SHP77 (cell line): ENCODE data around the gene RAI14.
"Not testable (repeated sequence)": the region's sequence is repeated elsewhere in the genome, so short reads cannot be mapped to it uniquely, and the experiment has no call there.

ENCODE experiments used
- DNase-seq, 2 experiments: peaks; one replicate each; lab custom pipeline; 2025; lab: John Stamatoyannopoulos, UW

RAI14 gene

DNA sequence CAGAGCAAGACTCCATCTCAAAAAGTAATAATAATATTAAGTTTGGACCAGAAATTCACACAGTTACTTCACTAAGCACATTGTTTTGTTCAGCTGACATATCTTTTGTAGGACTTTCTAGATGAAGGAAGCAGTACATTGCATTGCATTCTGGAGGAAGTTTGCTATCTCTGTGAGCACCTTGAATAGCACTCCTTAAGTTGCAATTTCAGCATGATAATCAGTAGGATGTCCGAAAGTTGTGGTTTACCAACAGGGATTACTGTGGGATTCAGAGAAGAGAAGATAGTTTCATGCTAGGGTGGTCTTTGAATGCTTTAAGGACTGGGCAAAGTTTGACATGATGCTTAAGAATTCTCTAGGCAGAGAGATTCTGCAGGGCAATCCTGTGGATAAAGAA lies 164.5 kb downstream of the RAI14 start:
- DNase-seq: no peak

DNA sequence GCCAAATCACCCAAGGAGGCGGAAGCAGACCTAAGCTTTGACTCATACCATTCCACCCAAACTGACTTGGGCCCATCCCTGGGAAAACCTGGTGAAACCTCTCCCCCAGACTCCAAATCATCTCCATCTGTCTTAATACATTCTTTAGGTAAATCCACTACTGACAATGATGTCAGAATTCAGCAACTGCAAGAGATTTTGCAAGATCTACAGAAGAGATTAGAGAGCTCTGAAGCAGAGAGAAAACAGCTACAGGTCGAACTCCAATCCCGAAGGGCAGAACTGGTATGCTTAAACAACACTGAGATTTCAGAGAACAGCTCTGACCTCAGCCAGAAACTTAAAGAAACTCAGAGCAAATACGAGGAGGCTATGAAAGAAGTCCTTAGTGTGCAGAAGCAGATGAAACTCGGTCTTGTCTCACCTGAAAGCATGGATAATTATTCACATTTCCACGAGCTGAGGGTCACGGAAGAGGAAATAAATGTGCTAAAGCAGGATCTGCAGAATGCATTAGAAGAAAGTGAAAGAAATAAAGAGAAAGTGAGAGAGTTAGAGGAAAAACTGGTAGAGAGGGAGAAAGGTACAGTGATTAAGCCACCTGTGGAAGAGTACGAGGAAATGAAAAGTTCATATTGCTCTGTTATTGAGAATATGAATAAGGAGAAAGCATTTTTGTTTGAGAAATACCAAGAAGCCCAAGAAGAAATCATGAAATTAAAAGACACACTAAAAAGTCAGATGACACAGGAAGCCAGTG lies 167.0 kb downstream of the RAI14 start:
- no peak for DNase-seq

DNA sequence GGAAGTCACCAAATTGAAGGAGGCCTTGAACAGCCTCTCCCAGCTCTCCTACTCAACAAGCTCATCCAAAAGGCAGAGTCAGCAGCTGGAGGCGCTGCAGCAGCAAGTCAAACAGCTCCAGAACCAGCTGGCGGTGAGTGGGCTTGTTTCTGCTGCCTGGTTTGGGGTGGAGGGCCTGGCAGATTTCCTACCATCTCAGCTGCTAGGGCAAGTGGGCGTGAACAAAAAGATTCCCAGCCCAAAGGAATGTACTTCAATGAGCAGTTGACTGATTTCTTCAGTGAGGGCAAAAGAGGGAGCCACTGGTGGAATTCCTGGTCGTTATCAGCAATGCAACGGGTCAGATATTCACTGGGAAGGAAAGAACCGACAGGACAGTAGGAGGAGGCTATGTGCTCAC lies 170.2 kb downstream of the RAI14 start:
- DNase-seq: no peak

DNA sequence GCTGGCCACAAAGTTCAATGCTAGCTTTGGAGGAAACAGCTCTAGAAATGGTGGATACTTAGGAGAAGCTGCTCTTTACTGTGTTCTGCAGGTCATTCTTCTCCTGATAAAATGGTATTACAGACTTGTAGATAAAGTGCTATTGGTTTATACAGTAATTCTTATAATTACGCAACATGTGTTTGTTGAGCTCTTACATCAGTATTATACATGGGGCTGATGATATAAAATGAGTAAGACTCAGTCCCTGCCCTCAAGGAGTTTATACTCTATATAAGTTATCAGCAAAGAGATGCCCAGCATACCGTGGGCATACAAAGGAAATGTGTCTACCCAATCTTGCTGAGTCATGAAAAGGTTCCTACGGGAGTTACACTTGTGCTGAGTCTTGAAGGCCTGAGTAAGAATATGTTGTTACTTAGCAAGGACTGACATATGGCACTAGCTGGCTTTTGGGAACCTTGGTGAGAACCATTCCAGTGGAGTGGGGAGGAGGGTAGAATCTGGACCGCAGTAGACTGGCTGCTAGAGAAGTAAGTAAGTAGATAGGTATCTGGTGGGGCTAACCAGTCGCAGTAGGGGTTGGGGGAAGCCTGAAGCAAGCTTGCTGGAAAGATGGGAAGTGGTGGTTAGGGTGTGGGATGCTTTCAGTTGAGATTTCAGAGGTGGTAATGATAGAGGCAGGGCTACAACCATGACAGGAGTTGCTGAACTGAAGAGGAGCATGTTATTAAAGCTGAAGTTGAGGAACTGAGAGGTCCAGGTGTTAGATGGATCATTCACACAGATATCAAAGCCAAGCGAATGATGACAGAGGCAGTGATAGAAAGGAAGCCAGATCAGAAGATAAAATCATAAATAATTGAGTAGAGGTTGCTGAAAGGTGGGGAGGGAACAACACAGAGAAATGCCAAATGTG lies 171.7 kb downstream of the RAI14 start:
- no peak for DNase-seq

DNA sequence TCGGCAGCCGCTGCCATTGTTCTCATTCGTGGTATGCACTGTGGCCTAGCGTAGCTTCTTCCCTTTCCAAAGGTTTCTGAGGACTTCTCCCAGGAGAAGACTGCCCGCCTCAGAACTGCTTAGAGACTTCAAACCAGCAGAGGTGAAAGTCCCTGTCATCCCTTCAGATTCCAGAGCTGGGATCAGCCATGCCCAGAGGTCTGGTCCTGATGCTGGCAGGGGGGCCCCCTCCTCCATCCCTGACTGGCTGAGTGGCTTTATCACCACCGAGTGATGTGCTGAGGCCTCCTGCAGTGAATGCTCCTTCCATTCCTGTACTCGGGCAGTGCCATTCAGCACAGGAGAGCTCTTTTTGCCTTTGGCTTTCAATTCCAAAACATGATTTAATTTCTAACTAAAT lies 174.7 kb downstream of the RAI14 start:
- DNase-seq: not testable (repeated sequence)

DNA sequence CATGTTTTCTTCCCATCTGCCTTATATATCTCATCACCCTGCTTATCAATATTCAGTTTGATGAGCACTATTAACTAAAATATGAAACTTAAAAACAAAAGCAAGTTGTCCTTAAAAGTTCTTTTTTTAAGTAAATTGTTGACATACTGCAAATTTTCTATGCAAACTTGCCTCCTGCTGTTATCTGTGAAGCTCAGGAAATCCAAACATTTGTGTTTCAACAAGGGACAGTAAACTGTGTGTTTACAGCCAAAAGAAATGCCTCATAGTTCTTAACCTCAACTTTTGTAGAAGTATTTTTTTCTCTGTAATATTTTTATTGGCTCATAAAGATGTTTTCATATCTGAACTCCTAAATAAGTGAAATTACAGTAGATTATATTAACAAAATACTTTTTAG lies 175.2 kb downstream of the RAI14 start:
- no peak for DNase-seq

DNA sequence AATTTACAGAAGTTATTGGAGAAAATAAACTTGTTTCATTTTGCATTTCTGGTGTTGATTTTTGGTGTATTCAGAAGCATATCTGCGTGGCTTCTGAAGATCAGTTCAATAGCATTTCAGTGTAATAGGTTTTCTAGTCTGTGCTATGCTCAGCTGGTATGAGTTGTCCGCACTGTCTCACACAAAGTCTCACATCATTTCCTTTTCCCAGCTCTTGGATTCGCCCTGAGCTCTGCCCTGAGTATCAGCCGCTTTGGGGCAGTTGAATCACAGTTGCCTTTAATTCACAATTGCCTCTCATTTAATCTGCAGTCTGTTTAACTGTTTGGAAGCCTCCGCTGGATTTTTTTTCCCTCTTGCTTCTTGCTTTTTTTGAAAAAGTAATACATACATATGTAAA lies 176.4 kb downstream of the RAI14 start:
- DNase-seq: no peak

DNA sequence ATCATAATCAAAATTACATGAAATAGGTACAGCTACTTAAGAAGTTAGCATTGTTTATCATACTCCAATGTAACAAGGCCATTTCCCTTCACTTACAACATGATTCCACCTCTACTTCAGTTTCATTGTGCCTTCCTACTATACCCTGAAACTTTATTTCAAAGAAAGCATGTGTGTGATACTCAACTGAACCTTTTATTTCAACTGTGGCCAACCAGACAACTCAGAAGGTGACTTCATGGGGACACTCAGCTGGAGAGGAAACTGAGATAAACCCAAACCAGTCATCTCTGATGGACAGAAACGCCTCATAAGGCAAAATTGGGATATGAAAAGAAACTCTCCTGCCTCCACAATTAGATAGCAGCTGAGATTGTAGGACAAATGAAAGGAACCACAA lies 177.0 kb downstream of the RAI14 start:
- no peak for DNase-seq

DNA sequence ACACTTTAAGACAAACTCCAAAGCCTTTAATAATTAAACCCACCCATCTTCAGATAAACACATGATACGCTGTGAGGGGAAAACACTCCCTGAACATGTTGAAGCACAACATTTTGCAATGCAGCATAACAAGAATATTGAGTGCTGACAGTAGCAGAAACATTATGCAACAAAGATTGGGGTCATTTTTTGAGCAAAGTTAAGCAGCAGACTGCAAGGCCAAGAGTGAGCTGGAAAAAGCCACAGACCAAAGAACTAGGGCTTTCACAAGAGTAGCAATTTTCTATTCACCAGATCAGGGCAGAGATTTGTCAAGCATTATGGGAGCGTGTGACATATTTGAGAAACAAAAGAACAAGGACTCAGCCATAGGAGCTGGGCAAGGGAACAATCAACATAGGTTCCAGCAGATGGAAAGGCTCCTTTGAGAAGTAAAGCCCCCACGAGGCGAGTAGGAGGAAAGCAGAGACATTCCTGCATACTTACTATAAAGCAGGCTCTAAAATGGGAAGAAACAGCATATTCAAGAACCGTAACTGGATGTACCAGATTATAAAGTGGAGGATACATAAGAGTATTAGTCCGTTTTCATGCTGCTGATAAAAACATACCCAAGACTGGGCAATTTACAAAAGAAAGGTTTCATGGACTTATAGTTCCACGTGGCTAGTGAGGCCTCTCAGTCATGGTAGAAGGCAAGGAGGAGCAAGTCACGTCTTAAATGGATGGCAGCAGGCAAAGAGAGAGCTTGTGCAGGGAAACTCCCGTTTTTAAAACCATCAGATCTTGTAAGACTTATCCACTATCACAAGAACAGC lies 178.1 kb downstream of the RAI14 start:
- no peak for DNase-seq

DNA sequence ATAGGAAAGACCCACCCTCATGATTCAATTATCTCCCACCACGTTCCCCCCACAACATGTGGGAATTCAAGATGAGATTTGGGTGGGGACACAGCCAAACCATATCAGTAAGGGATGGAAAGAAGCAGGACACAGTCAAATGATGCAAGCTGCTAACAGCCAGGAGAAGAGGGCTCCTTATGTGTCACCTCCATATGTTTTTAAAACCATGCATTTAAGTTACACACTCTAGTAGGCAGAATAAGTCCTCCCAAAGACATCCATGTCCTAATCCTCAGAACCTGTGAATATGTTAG lies 178.6 kb downstream of the RAI14 start:
- no peak for DNase-seq

DNA sequence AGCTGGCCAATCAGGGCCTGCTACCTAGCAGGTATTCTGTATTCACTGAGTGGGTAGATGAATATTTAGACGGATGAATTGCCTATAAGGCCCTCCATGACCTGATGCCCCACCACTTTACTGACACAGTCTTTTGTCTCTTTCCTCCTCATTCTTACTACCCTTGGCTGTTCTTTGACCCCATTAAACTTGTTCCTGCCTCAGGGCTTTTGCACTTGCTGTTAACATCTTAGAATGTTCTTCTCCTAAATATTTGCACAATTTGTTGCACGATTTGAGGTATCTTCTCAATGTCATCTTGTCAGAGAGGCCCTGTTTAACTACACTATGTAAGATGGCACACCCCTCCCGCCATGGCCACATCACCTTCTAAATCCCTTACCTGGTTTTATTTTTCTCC lies 179.5 kb downstream of the RAI14 start:
- no peak for DNase-seq

DNA sequence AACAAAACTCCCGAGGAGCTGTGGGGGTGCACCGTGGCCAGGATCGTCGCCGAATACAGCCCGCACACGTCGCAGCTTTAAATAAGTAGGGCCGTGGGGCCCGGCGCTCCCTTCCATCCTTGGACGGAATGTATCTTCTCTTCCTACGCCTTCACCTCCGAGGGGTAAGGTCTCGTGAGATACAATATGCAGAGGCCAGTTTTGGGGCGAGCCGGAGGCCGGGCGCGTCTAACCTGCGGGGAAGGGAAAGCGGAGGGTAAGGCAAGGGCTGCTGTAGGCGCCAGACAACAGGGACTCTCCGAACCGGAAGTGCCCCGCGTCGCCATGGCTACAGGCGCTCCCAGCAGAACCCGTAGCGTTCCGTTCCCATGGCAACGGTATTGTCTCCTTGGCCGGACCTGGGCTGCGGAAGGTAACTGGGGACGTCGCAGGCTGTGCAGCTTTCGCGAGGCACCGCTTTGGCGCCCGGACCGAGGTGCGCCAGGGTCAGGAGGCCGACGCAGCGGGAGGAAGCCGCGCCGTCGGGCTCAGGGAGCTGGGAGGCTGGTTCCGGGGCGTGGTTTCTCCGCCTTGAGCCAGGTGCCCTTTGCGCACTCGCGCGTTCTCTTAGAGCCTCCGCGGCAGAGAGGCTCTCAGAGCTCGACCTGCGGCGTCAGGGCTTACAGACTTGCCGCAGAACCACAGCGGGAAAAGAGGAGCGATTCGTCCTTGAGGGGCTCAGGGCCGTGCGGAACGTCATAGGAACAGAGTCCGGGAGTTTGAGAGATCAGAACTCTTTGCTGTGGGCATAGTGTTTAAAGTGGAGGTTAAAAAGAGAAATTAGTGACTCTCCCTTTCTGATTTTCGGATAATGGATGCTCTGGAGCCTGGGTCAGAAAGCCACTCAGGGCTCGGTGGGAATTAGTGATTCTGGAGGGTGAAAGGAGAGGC lies 182.9 kb downstream of the RAI14 start, which contains the start of gene TTC23L:
TSS of gene TTC23L (plus strand) at position 380 of the 930 bp plus-strand sequence. CDS start 1,508 bp downstream, outside the sequence.
- DNase-seq: peak; percentile 98 to 100

DNA sequence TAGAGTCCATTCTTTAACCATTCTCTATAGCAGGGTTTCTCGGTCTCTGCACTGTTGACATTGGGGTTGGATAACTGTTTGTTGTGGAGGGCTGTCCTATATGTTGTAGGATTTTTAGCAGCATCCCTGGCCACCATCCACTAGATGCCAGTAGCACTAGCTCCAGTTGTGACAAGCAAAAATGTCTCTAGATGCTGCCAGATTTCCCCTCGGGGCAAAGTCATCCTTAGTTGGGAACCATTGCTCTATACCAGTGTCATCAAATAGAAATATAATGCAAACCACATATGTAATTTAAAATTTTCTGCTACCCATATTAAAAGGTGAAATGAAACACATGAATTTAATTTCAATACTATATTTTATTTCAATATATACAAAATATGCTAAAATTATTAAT lies 185.7 kb downstream of the RAI14 start:
- DNase-seq: no peak

DNA sequence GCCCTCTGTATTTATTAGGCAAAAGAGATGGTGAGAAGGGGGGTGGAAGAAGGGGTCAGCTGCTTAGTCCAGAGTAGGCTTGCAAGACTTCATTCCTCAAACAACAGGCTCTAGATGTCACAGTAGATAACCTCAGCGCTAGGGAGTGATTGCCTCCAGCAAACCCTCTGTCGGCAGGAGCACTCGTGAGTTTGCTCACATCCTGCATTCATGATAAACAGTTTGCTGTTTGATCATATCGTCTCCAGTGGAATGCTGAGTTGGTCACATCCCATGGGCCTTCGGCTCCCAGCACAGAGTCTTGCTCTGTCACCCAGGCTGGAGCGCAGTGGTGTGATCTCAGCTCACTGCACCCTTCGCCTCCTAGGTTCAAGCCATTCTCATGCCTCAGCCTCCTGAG lies 186.4 kb downstream of the RAI14 start:
- DNase-seq: no peak

DNA sequence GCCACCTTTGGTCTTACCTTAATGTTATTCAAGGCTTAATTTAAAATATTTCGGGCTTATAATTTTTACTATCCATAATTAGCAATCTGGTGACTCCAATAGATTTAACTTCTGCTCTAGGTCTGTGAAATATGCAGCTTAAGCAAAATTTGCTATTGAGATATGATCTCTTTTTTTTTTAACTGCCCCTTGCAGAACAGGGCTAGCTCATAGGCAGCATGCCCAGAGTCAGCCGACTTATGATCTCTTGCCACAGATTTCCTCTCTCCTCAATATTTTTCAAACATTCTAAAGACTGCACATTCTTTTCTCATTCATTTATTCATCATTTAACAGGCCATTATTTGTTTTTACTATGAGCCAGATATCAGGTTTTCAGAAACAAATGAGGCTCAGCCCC lies 187.4 kb downstream of the RAI14 start:
- DNase-seq: no peak

DNA sequence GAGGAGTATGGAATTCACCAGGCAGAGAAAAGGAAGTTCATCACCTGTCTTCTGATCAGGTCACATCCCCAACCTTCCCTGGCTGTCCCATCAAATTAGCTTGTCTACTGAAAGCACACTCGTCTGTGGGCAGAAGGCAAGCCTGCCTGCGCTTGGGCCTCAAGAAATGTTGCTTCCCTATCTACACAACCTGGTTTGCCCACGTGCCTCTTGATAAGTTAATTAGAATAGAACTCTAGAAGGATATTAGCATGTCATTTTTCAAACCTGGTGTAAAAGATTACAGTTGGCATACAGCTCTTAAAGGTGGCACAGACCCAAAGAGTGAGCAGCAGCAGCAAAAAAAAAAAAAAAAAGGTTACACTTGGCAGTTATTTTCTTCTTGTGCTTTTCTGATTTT lies 188.0 kb downstream of the RAI14 start:
- no peak for DNase-seq

DNA sequence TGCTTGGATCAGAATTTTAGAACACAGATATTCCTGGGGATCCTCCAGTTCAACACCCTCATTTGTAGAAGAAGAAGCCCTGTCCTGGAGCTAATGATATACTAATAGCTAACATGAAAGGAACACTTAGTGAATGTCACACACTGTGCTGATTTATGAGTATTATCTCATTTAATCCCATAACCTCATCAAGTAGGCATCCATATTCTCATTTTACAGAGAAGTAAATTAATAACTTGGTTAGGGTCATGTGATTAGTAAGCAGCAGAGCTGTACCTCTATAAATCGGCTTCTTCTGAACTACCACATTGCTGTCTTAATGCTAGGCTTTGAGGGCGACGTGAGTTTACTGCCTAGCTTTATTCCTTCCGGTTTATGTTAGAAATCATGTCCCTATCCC lies 188.9 kb downstream of the RAI14 start:
- no peak for DNase-seq

DNA sequence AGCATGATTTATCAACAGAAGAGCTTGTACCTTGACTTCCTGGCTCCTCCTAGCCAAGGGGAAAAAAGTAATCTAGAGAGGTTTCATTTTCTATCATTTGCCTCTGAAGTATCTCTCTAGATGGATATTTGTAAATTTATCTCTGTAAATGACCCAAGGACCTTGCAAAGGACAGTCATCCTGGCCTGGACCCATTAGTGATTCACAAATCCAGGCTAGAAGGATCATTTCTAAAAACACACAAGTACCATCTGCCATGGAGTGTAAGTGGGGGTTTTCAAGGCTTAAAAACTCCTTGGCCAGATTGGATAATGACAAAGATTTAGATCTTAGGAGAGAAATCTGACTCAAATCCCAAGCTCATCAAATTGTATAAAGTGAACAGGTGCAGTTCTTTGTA lies 190.9 kb downstream of the RAI14 start:
- DNase-seq: no peak

DNA sequence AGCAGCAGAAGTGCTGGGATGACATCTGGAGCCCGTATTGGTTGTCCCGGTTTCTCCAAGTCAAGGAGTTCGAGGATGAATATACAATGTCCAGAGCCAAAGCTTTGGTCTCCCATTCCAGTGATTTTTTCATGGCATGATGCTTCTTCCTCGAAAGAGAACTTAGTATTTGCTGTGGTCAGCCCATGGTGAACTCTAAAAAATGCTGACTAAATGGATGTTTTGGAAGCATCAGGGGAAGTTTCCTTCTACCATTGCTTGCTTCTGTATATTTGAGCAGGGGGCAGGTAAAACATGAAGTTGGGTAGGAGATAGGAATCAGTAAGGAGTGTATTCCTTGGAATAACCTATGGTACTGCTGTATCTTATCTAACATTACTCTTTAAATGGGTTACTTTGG lies 191.4 kb downstream of the RAI14 start:
- DNase-seq: no peak

DNA sequence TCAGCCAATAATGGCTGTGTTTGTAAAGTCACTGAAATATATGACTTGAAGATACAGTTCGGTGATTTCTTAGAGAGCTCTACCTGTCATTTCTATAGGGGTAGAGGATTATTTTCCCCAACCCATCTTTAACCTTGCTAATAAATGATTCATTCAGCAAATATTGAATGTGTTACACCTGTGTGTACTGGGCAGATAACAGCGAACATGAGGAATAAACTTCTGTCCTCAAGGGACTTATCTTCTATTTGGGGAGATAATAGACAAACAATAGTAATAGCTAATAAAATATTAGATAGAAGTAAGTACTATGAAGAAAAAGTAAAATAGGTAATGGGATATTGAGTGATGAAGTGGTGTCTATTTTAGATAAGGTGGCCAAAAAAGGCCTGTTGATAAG lies 192.1 kb downstream of the RAI14 start:
- no peak for DNase-seq

DNA sequence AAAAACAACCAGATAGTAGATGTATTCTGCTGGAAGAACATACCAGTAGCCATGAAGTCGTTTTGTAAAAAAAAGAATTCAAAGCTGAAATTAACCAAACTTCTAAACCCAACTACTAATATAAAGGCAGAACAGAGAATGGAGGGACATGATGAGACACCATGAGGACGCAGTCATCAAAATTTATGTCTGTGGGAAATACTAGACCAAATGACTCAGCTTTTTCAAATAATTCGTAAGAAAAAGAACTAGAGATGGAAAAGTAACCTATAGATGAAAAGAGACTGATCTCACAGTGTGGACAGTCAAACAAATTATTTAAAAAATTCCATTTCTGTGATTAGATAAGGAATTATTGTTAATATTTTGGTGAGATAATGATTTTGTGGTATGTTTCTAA lies 193.1 kb downstream of the RAI14 start:
- DNase-seq: no peak
